A673 (cell line): ENCODE results near the gene BRPF1. TPM values are rescaled to one million over a fixed set of nuclear protein-coding genes. Genes with fewer than 3 reads are reported as not detected.

ENCODE experiments used
- BruUV-seq: library from RNA; stranded (reverse); fragments of 400-500 nt; replicated peaks from 2 replicates; lab custom pipeline; 2021; lab: Mats Ljungman, UMichigan
- CTCF ChIA-PET: fragments of 300-600 bp; sonication (Branson Sonifier 250); formaldehyde crosslinking; loops from one replicate; lab custom pipeline; 2022; ENCODE audit warnings: antibody characterized with exemption; lab: Charles Lee
- POLR2A ChIA-PET: fragments of 300-600 bp; sonication (Branson Sonifier 250); formaldehyde crosslinking; loops from one replicate; lab custom pipeline; 2022; ENCODE audit warnings: antibody characterized with exemption; ENCODE audit not compliant: low non-redundant PET; lab: Charles Lee
- DNase-seq: peaks from one replicate; pipeline ENCODE4 v3.0.0-alpha.2; 2015; ENCODE audit warnings: low spot score
- H3K27ac ChIP-seq: fragments of 200-600 bp; sonication (generic); 2 replicates; pipeline ENCODE4 v1.5.1; 2016; ENCODE audit warnings: mixed run types, low read depth, mild to moderate bottlenecking, mixed read lengths, antibody characterized with exemption, low read length; ENCODE audit not compliant: poor library complexity, severe bottlenecking
- H3K27me3 ChIP-seq: fragments of 200-600 bp; sonication (generic); replicated peaks from 2 replicates; pipeline ENCODE4 v1.6.1; 2017; ENCODE audit warnings: mixed run types, low read depth, mild to moderate bottlenecking, mixed read lengths, antibody characterized with exemption, low read length; ENCODE audit not compliant: insufficient read depth, poor library complexity
- H3K36me3 ChIP-seq: fragments of 200-600 bp; sonication (generic); 2 replicates; pipeline ENCODE4 v1.6.1; 2016; ENCODE audit warnings: mixed run types, mild to moderate bottlenecking, mixed read lengths, antibody characterized with exemption, low read length; ENCODE audit not compliant: insufficient read depth, poor library complexity, severe bottlenecking
- H3K4me1 ChIP-seq: fragments of 200-600 bp; sonication (generic); 2 replicates; pipeline ENCODE4 v1.6.1; 2017; ENCODE audit warnings: mixed run types, mild to moderate bottlenecking, mixed read lengths, antibody characterized with exemption, low read length; ENCODE audit not compliant: insufficient read depth, poor library complexity, severe bottlenecking
- H3K4me3 ChIP-seq: fragments of 200-600 bp; sonication (generic); 2 replicates; pipeline ENCODE4 v1.5.1; 2016; ENCODE audit warnings: low read depth, mixed run types, mild to moderate bottlenecking, mixed read lengths, low read length; ENCODE audit not compliant: poor library complexity, severe bottlenecking
- H3K9me3 ChIP-seq: fragments of 200-600 bp; sonication (generic); 2 replicates; pipeline ENCODE4 v1.6.1; 2016; ENCODE audit warnings: mixed run types, low read depth, mild to moderate bottlenecking, mixed read lengths, antibody characterized with exemption, low read length; ENCODE audit not compliant: poor library complexity, severe bottlenecking
- CTCF ChIP-seq: fragments of 300-800, 200-600 bp; sonication (generic); conservative IDR thresholded peaks from 2 replicates; pipeline ENCODE4 v1.5.1; 2017; ENCODE audit warnings: low read depth, mild to moderate bottlenecking, antibody characterized with exemption, low read length, moderate library complexity, mixed read lengths
- EZH2 ChIP-seq: fragments of 200-600 bp; sonication (generic); IDR thresholded peaks from 2 replicates; pipeline ENCODE4 v1.6.1; 2017; ENCODE audit warnings: borderline replicate concordance, low read depth, mild to moderate bottlenecking, mixed read lengths, antibody characterized with exemption, low read length; ENCODE audit not compliant: poor library complexity, severe bottlenecking
- intact Hi-C: fragments of 100-400 bp; cut with micrococcal nuclease; formaldehyde crosslinking; loops from one replicate; pipeline ENCODE4 v1.10.0; 2022; ENCODE audit not compliant: unreplicated experiment
- total RNA-seq: library from RNA; stranded (reverse); gene quantifications from 2 replicates; pipeline ENCODE4 v1.2.3, GENCODE V29; 2021

Gene BRPF1
- total RNA-seq, 1 experiment from 2014 or later = 32.0 TPM

GRCh38 chr3:9704347-9705322, 26.9 kb upstream of the BRPF1 start:
- ChIA-PET POLR2A (no interaction called here), CTCF (no interaction called here)
- intact Hi-C loops = no loop called here
- TF ChIP-seq CTCF (no peak), EZH2 (peak; percentile 42)
- BruUV-seq = no TSS peak
- peak; percentile 37 for DNase-seq
- no peaks in the 10 kb centered on the region for H3K36me3 ChIP-seq
- no peak overlapping the region for H3K27ac ChIP-seq
- H3K4me3 ChIP-seq = peak overlapping the region; percentile 38
- H3K4me1 ChIP-seq = peaks cover 11% of the 10 kb centered on the region
- peaks cover 9% of the 10 kb centered on the region for H3K27me3 ChIP-seq
- no peaks in the 10 kb centered on the region for H3K9me3 ChIP-seq

DNA sequence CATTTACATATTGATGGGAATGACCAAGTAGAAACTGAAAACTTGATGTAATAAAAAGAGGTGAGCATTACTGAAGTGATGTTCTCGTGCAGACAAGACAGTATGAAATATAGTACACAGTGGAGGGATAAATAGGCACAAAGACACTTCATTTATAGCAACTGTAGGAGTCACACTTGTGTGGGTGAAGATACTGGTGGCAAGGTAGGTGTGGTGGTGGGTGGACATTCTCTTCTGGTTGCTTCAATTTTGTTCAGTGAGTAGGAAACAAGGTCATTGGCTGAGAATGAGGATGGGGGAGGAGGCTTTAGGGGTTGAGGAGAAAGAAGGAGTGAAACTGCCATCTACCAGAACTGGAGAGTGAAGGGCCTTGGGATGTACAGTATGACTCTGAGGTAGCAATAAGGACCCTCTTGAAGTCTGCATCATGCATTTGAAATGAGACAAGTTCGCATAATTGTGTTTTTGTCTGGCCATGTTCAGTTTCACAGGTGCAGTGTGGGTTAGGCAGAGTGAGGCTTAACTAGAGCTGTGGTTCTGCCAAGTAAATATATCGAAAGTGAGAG, 21.3 kb upstream of the BRPF1 start:
- TF ChIP-seq EZH2 (no peak), CTCF (no peak)
- ChIA-PET POLR2A (interaction anchor here (0.7 kb wide), 1 partner anchor 194 kb away, joined by 3 read pairs; no protein-coding TSS in a partner anchor), CTCF (no interaction called here)
- intact Hi-C loops = no loop called here
- Histone ChIP-seq H3K4me1 (no peaks in the 10 kb centered on the region), H3K27me3 (peaks cover 13% of the 10 kb centered on the region), H3K36me3 (no peaks in the 10 kb centered on the region), H3K9me3 (no peaks in the 10 kb centered on the region), H3K27ac (no peak overlapping the region), H3K4me3 (no peak overlapping the region)
- no TSS peak for BruUV-seq
- no peak for DNase-seq

- Histone ChIP-seq H3K9me3 (no peaks in the 10 kb centered on the region), H3K4me3 (no peak overlapping the region), H3K36me3 (no peaks in the 10 kb centered on the region), H3K4me1 (no peaks in the 10 kb centered on the region), H3K27me3 (peaks cover 21% of the 10 kb centered on the region), H3K27ac (no peak overlapping the region)
- no peak for DNase-seq
- CTCF ChIA-PET = no interaction called here
- POLR2A ChIA-PET = no interaction called here
- intact Hi-C loops = no loop called here
- no peak for TF ChIP-seq EZH2
- TF ChIP-seq CTCF = no peak
- no TSS peak for BruUV-seq
Observed at GRCh38 chr3:9712415-9712814, 19.1 kb upstream of the BRPF1 start.
